Activated effector memory CD4-positive, alpha-beta T cell treated with Interleukin-2 at 50 U/mL for 16 hours (primary cell): ENCODE data around the gene DACT2.
"Not testable (repeated sequence)": the region's sequence is repeated elsewhere in the genome, so short reads cannot be mapped to it uniquely, and the experiment has no call there.

ENCODE experiments used
- DNase-seq: peaks from one replicate; pipeline ENCODE4 v3.0.0-alpha.2; 2020

Gene DACT2

GRCh38 chr6:168280020-168280898, 39.3 kb downstream of the DACT2 start:
- DNase-seq: no peak

- no peak for DNase-seq
Measured at GRCh38 chr6:168279403-168279935, 40.1 kb downstream of the DACT2 start.

GRCh38 chr6:168278904-168279303, 40.7 kb downstream of the DACT2 start:
- DNase-seq: no peak

DNA sequence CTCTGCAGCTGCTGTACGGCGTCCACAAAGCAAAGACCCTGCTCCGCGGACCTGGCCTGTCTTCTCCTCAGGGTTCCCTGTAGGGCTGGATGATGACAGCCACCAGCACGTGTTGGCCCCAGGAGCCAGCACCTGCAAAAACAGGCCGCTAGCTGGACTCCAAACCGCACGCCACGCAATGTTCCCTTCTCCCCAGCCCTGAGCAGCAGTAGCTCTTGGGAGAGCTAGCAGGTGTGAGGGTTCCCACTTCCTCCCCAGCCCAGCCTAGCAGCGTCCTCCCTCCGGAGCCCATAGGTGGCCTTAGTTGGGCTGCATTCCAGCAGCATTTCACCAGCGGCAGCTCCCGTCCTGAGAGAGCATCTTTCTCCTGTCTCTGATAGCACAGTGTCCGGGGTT, 42.3 kb downstream of the DACT2 start:
- no peak for DNase-seq

DNA sequence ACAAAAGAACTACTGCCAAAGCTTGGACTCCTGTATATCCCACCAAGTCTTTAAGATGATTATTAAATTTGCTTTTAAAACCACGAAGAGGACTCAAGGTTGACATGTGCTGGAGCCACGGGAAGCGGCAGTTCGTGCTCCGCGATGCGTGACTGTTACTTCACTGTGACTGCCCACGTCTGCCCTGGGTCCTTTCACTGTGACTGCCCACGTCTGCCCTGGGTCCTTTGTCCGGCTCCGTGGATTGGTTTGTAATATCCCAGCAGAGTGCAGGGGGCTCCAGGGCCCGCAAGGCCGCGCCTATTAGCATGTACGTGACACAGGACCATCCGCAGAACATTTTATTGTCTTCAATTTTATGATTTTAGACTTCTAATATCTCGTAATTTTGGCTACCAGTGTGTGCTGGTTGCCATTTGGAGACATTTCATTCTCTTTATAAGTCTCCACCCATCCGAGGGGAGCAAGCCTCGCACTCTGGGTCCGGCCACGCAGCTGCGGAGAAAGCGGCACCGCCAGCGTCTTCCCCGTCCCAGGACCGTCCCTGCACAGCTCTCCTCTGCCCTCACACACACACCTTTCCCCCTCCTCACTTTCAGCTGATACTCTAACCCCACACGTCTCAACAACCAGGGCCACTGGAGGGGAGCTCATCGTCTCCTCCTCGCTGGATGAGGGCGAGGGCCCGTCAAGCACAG, 42.9 kb downstream of the DACT2 start:
- no peak for DNase-seq

DNA sequence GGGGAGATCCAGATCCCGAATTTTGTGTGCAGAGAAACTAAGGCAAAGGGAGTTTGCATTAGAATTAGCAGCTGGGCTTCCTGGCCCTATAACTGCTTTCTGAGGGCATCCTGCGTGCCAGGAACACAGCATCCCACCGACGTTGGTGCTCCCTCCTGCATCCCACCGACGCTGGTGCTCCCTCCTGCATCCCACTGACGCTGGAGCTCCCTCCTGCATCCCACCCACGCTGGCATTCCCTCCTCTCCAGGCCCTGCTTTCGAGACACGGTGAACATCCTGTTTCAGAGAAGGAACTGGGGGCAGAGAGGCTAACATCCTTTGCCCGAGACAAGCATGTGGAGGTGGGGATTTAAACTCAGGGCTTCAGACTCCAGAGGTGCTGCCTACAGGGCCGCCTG, 44.4 kb downstream of the DACT2 start:
- DNase-seq: no peak

DNA sequence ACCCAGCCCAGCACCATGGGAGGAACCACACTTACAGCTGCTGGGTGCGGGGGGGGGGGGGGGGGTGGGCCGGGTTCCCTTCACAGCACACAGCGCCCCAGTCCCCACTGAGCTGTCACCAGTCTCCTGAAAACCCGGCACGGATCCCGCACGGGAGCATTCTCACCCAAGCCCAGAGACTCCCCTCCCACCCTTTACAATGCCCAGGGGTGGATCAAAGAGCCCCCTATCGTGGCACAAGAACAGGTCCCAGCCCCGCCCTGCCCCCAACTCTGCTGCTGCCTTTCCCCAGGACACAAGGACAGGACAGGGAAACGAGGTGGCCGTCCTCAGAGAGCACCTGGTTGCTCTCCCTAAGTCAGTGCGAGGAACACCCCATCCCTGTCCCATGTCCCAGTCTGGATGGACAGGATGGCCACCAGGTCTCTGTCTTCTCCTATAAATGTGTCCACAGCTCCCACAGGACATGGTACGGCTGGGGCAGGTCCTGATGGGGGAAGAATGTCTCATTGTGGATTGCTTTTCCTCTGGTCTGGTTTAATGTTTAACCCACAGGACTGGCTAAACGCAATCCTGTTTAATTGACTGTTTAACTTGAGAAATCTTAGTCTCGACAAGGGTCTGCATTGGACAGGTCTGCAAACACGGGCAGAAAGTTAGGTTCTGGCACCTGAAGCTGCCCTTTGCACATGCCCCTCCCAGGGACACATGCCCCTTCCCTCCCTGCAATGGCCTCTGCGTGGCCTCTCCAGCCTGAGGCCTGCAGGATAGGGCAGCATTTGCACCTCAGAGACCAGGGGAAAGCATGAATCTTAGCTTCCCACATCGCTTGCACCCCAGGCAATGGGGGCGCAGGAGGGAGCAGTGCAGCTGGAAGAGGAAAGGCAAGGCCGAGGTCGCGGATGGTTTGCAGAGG, 45.3 kb downstream of the DACT2 start:
- no peak for DNase-seq

DNA sequence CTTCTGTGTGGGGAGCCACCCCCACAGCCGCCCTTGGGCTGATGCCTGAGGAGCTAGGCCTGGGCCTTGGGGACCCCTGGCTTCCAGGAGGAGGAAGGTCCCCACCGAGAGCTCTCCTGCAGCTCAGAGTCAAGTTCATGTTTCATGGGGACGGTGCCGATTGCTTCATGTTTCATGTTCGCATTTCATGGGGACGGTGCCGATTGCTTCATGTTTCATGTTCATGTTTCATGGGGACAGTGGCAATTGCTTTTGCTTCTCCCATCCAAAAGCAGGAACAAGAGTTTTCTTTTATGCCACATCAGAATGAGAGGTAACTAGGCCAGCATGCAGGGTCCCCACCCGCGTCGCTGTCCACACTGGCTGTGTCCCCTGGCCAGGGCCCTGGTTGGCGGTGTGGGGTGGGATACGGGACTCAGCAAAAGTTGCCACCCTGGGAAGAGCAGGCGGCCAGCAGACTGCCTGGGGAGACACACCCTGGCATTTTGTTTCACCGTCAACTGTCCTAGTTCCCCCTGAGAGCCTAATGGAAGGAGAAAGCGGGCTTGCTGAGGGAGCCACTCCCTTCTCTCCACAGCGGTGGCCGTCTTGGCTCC, 46.0 kb downstream of the DACT2 start:
- DNase-seq: no peak

DNA sequence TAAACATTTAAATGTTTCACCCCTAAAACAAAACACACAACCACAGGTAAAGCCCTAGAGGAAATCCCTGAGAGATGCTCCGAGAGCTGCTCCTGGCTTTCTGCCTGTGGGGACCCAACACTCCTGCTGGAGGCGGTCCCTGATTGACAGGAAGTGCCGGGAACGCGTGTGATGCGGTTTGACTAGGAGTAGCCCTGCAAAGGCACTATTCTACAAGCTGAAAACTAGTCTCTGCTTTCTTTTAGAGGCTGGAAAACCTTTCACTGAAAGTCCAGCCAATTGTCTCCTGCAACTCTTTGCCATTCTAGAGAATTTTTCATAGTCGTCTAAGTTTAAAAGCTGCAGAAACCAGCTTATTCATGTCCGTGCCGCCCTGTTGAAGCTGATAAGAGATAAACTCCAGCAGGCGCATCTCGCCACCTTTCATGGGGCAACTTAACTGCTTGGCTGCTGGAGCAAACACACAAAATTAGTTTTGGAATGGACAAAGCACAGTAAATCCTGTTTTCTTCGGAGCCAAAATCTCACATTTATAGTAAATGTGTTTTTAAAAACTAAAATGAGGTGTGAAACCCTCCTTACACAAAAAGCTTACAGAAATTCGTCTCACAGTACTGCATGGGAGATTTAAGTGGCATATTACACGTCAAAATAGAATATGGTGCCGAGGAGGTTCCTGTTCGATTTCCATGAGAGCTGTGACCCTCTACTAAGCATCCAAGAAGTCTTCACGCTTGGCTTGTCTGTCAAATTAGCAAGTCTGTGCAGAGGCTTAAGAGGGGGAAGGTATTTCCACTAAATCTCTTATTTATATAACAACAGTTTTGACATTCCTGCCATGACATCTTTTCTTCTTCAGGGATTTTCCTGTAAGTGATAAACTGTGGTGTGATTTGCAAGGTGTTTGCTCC, 46.9 kb downstream of the DACT2 start:
- DNase-seq: no peak

DNA sequence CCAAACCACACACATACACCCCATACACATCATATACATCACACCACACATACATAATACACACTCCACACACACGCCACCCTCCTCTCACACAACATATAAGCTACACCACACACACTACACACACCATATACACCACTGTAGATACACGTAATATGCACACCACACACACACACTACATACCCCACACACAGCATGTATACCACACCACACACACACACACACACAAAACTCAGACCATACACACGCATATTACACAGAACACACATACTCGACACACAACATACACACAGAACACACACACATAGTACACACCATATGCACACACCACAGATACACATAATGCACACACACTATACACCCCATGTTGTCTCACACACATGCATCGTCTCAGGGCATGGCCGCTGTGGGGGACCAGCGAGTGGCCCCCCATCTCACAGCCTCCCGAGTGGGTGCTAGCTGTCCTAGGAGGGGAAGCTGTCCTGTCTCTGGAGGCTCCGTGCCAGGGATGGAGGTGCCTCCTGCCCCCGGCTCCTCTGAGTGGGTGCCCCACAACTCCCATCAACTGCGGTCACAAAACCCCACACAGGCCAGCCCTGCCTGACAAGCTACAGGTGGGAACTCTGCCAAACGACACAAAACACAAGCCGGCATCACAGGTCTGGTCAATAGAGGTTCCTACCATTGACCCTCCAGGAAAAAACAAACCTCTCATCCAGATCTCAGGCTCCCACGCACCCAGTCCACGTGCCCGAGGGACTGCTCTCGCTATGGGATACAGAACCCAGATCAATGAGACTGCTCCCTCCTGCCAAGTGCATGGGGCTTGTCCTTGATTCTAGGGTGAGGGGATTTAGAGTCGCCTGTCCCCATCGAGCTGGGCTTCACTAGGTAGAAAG, 49.1 kb downstream of the DACT2 start:
- DNase-seq: no peak

GRCh38 chr6:168269455-168270243, 49.9 kb downstream of the DACT2 start:
- no peak for DNase-seq

GRCh38 chr6:168268755-168269154, 50.8 kb downstream of the DACT2 start:
- no peak for DNase-seq

GRCh38 chr6:168267779-168268178, 51.8 kb downstream of the DACT2 start:
- DNase-seq: not testable (repeated sequence)

DNA sequence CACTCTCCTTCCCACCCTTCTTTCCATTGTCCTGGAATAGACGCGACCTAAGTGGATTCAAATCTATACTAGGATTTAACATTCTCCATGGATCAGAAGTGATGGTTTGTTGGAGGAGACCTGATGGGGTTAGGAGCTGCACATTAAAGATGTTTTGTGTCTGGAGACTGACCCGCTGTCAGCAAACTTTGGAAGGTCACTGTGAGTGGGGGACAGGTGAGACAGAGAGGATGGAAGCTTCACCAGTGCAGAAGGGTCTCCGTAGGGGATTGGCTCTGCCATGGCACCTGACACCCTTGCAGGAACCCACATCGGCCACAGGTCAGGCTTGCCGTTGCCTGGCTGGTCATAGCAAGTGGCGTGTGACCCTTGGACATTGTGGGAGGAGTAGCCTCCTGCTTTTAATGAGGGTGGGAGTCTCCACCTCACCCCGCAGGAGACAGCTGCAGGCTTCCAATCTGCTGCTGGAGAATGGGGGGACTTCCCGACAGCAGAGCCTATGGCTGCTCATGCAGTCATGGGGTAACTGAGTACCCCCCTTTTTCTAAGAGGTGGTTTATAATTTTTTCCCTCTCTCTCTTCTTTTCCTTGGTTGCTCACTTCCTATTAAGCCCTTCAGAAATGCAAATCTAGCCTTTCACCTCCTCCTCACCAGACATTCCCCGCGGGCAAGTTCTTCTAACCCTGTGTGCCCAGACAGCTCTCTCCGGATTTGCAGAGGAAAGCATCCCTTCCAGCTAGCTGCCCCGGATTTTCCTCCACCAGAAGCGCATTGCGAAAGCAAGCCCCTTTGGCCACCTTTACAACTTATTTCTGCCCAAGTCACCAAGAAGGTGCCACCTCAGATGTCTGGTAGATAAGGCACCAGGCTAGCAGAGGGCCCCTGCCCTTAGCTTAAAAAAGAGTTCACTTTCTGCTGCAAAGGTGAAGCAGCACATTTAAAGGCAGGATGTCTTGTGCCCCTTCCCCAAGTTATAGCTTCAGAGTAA, 53.5 kb downstream of the DACT2 start:
- no peak for DNase-seq

GRCh38 chr6:168265394-168265793, 54.2 kb downstream of the DACT2 start:
- DNase-seq: no peak

GRCh38 chr6:168264593-168265335, 54.8 kb downstream of the DACT2 start:
- no peak for DNase-seq

GRCh38 chr6:168263351-168263905, 56.1 kb downstream of the DACT2 start:
- no peak for DNase-seq
